Chondrocyte (in vitro differentiated cells): ENCODE measurements around the gene SCPEP1. TPM values are rescaled to one million over a fixed set of nuclear protein-coding genes. Genes with fewer than 3 reads are reported as not detected.

Experiments used
- DNase-seq: peaks from one replicate; pipeline ENCODE4 v3.0.0; 2021; ENCODE audit warnings: mixed read lengths, low spot score
- H3K27ac Mint-ChIP-seq: one replicate; pipeline ENCODE4 v1.8.0; 2021; ENCODE audit warnings: mild to moderate bottlenecking, moderate library complexity, mixed read lengths; ENCODE audit not compliant: unreplicated experiment
- H3K27me3 Mint-ChIP-seq: 2 replicates; pipeline ENCODE4 v1.8.0; 2021; ENCODE audit warnings: low read depth, mixed read lengths
- H3K36me3 Mint-ChIP-seq: 2 replicates; pipeline ENCODE4 v1.8.0; 2021; ENCODE audit warnings: low read depth, mixed read lengths
- H3K4me1 Mint-ChIP-seq: 2 replicates; pipeline ENCODE4 v1.8.0; 2021; ENCODE audit warnings: low read depth, mild to moderate bottlenecking, mixed read lengths
- H3K4me3 Mint-ChIP-seq: one replicate; pipeline ENCODE4 v1.8.0; 2021; ENCODE audit warnings: mild to moderate bottlenecking, moderate library complexity, mixed read lengths; ENCODE audit not compliant: unreplicated experiment
- H3K9me3 Mint-ChIP-seq: 2 replicates; pipeline ENCODE4 v1.8.0; 2021; ENCODE audit warnings: low read depth, mixed read lengths
- total RNA-seq: library from RNA; stranded (reverse); gene quantifications from 3 replicates; pipeline ENCODE4 v1.2.1, GENCODE V29; 2021
- TF ChIP-seq, protein P1 (sequence below): fragments of 200-600 bp; sonication (generic); IDR thresholded peaks from 2 replicates; pipeline ENCODE4 v1.5.0; 2021; ENCODE audit warnings: antibody characterized with exemption, mild to moderate bottlenecking, moderate library complexity

Gene SCPEP1
- total RNA-seq, 1 donor from 2014 or later = 50.8 TPM

DNA sequence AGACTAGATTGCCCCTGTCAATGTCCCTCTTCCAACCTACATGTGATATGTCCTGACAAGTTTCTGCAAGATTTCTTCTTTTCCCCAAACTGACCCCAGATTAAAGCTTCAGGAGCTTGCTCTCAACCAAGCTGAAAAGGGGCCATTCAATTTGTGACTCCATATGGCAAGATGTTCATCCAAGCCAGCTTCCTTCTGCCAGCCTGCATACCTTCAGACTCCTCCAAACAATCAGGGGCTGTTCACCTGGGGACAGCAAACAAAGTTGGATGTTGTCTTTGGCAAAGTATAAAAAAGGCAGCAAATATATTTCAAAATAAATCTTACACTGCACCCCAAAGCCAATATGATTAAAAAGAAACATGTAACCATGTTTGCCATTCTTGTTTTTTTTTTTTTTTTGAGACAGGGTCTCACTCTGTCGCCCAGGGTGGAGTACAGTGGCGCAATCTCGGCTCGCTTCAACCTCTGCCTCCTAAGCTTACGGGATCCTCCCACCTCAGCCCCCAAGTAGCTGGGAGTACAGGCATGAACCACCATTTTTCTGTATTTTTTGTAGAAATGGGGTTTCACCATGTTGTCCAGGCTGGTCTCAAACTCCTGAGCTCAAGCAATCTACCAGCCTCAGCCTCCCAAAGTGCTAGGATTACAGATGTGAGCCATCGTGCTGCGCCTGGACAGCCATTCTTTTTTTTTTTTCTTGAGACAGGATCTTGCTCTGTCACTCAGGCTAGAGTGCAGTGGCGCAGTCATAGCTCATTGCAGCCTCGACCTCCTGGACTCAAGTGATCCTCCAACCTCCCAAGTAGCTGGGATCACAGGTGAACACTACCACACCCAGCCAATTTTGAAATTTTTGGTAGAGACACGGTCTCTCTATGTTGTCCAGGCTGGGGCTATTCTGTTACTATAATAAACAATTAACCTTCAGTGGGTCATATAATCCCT, 57.1 kb downstream of the SCPEP1 start:
- H3K27me3 Mint-ChIP-seq = peaks cover 32% of the 10 kb centered on the region
- no peak overlapping the region for H3K4me3 Mint-ChIP-seq
- no peaks in the 10 kb centered on the region for H3K9me3 Mint-ChIP-seq
- peaks cover 15% of the 10 kb centered on the region for H3K4me1 Mint-ChIP-seq
- TF ChIP-seq, protein P1, sequence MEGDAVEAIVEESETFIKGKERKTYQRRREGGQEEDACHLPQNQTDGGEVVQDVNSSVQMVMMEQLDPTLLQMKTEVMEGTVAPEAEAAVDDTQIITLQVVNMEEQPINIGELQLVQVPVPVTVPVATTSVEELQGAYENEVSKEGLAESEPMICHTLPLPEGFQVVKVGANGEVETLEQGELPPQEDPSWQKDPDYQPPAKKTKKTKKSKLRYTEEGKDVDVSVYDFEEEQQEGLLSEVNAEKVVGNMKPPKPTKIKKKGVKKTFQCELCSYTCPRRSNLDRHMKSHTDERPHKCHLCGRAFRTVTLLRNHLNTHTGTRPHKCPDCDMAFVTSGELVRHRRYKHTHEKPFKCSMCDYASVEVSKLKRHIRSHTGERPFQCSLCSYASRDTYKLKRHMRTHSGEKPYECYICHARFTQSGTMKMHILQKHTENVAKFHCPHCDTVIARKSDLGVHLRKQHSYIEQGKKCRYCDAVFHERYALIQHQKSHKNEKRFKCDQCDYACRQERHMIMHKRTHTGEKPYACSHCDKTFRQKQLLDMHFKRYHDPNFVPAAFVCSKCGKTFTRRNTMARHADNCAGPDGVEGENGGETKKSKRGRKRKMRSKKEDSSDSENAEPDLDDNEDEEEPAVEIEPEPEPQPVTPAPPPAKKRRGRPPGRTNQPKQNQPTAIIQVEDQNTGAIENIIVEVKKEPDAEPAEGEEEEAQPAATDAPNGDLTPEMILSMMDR = no peak
- H3K36me3 Mint-ChIP-seq = no peaks in the 10 kb centered on the region
- no peak for DNase-seq
- no peak overlapping the region for H3K27ac Mint-ChIP-seq

GRCh38 chr17:57035971-57036481, 58.1 kb downstream of the SCPEP1 start:
- no peaks in the 10 kb centered on the region for H3K36me3 Mint-ChIP-seq
- peaks cover 15% of the 10 kb centered on the region for H3K4me1 Mint-ChIP-seq
- H3K4me3 Mint-ChIP-seq = no peak overlapping the region
- H3K9me3 Mint-ChIP-seq = no peaks in the 10 kb centered on the region
- peaks cover 41% of the 10 kb centered on the region for H3K27me3 Mint-ChIP-seq
- no peak for DNase-seq
- H3K27ac Mint-ChIP-seq = no peak overlapping the region
- TF ChIP-seq, protein P1 = no peak

DNA sequence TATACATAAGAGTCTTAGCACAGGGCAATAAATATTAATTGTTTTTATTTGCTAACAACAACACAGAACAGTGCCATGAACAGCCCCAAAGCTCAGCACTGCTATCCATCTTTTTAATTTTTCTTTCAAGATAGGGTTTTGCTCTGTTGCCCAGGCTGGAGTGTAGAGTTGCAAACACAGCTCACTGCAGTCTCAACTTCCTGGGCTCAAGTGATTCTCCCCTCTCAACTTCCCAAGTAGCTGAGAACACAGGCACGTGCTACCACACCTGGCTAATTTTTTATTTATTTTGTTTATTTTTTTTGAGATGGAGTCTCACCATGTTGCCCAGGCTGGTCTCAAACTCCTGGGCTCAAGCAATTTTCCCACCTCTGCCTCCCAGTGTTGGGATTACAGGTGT, 59.5 kb downstream of the SCPEP1 start:
- H3K4me3 Mint-ChIP-seq = no peak overlapping the region

DNA sequence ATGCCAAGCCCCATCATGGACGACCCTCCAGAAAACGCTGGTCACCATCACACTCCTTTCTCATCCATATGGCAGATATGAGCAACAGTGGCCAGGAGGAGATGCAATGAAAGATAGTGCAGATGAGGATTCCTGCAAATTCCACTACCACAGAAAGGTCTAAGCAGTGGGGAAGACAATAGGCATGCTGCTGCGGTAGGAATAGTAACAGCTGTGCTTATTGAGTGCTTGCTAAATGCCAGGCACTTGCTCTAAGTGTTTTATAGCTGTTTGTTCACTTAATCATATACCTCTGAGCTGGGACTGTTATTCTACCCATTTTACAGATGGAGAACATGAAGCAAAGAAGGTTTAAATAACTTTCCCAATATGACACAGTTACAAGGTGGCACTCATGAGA, 60.6 kb downstream of the SCPEP1 start:
- H3K27me3 Mint-ChIP-seq = peaks cover 56% of the 10 kb centered on the region
- no peak overlapping the region for H3K27ac Mint-ChIP-seq
- H3K4me1 Mint-ChIP-seq = peaks cover 4% of the 10 kb centered on the region
- H3K36me3 Mint-ChIP-seq = no peaks in the 10 kb centered on the region
- TF ChIP-seq, protein P1 = no peak
- H3K4me3 Mint-ChIP-seq = no peak overlapping the region
- H3K9me3 Mint-ChIP-seq = no peaks in the 10 kb centered on the region
- no peak for DNase-seq

More for the DNA sequence above, 59.5 kb downstream of the SCPEP1 start:
- Mint-ChIP-seq H3K4me1 (peaks cover 15% of the 10 kb centered on the region), H3K27ac (no peak overlapping the region), H3K36me3 (no peaks in the 10 kb centered on the region), H3K27me3 (peaks cover 50% of the 10 kb centered on the region), H3K9me3 (no peaks in the 10 kb centered on the region)
- no peak for DNase-seq
- TF ChIP-seq, protein P1 = no peak

DNA sequence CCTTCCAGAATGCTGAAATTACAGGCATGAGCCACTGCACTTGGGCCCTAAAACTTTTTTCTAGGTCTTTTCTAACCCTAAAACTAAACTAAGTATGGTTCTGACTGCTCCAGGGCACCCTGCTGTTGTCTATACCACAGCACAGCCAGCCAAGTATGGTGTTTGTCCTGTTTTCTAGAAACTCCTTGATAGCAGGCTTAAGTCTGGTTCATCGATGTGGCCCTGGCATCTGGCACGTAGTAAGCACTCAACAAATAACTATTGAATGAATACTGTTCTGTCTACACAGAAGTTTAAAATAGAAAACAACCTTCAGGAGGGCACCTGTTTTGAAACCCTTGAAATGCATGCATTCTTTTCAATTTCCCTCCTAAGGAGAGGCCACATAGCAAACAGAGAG, 62.6 kb downstream of the SCPEP1 start:
- Mint-ChIP-seq H3K36me3 (no peaks in the 10 kb centered on the region), H3K27me3 (peaks cover 59% of the 10 kb centered on the region)

More for the DNA sequence above, 62.6 kb downstream of the SCPEP1 start:
- no peak overlapping the region for H3K27ac Mint-ChIP-seq
- H3K4me3 Mint-ChIP-seq = no peak overlapping the region
- TF ChIP-seq, protein P1 = no peak
- no peak for DNase-seq
- H3K9me3 Mint-ChIP-seq = no peaks in the 10 kb centered on the region
- no peaks in the 10 kb centered on the region for H3K4me1 Mint-ChIP-seq
